Mesendoderm (in vitro differentiated cells): ENCODE data around the gene OGT.
"Not testable (repeated sequence)": the region's sequence is repeated elsewhere in the genome, so short reads cannot be mapped to it uniquely, and the experiment has no call there.

Source experiments
- DNase-seq: peaks from one replicate; pipeline ENCODE4 v3.0.0; 2013
- H2AK5ac ChIP-seq: 2 replicates; pipeline ENCODE4 v1.6.1; 2013; ENCODE audit warnings: low read length, inconsistent platforms
- H2BK120ac ChIP-seq: 2 replicates; pipeline ENCODE4 v1.6.1; 2013; ENCODE audit warnings: low read depth, mild to moderate bottlenecking, low read length, moderate library complexity, mixed read lengths
- H2BK15ac ChIP-seq: replicated peaks from 2 replicates; pipeline ENCODE4 v1.6.1; 2013; ENCODE audit warnings: low read depth, mild to moderate bottlenecking, moderate library complexity
- H2BK5ac ChIP-seq: 2 replicates; pipeline ENCODE4 v1.6.1; 2013; ENCODE audit warnings: low read length, inconsistent platforms
- H3K18ac ChIP-seq: 2 replicates; pipeline ENCODE4 v1.6.1; 2013; ENCODE audit warnings: mild to moderate bottlenecking, low read length, mixed read lengths
- H3K23ac ChIP-seq: one replicate; pipeline ENCODE4 v1.6.1; 2013; ENCODE audit warnings: low read length
- H3K27ac ChIP-seq: 2 replicates; pipeline ENCODE4 v1.5.1; 2013; ENCODE audit warnings: low read depth, mild to moderate bottlenecking, inconsistent platforms, low read length, moderate library complexity
- H3K27me3 ChIP-seq: 2 replicates; pipeline ENCODE4 v1.6.1; 2013; ENCODE audit warnings: low read length, control low read depth, mild to moderate bottlenecking, inconsistent platforms; ENCODE audit not compliant: insufficient read depth, poor library complexity
- H3K36me3 ChIP-seq: 2 replicates; pipeline ENCODE4 v1.6.1; 2013; ENCODE audit warnings: low read length, inconsistent platforms; ENCODE audit not compliant: control insufficient read depth, insufficient read depth
- H3K4ac ChIP-seq: one replicate; pipeline ENCODE4 v1.6.1; 2013; ENCODE audit warnings: low read depth, mild to moderate bottlenecking, low read length, moderate library complexity
- H3K4me1 ChIP-seq: 2 replicates; pipeline ENCODE4 v1.6.1; 2013; ENCODE audit warnings: low read depth, low read length, inconsistent platforms; ENCODE audit not compliant: control insufficient read depth
- H3K4me2 ChIP-seq: 2 replicates; pipeline ENCODE4 v1.6.1; 2013; ENCODE audit warnings: low read length
- H3K4me3 ChIP-seq: 2 replicates; pipeline ENCODE4 v1.5.1; 2013; ENCODE audit warnings: mild to moderate bottlenecking, low read length
- H3K56ac ChIP-seq: one replicate; pipeline ENCODE4 v1.6.1; 2013; ENCODE audit warnings: low read length
- H3K79me1 ChIP-seq: 2 replicates; pipeline ENCODE4 v1.6.1; 2013; ENCODE audit warnings: low read length, inconsistent platforms
- H3K79me2 ChIP-seq: 2 replicates; pipeline ENCODE4 v1.6.1; 2013; ENCODE audit warnings: mild to moderate bottlenecking, low read length; ENCODE audit not compliant: control insufficient read depth, insufficient read depth
- H3K9ac ChIP-seq: 2 replicates; pipeline ENCODE4 v1.6.1; 2013; ENCODE audit warnings: low read length, inconsistent platforms
- H4K5ac ChIP-seq: one replicate; pipeline ENCODE4 v1.6.1; 2013; ENCODE audit warnings: low read length
- H4K8ac ChIP-seq: one replicate; pipeline ENCODE4 v1.6.1; 2013; ENCODE audit warnings: low read depth, mild to moderate bottlenecking, control low read depth, low read length, moderate library complexity
- WGBS: extraction: QIAGEN DNeasy Blood & Tissue Kit; methylation state at CpG from one replicate; pipeline ENCODE4 v1.1.7; 2013; ENCODE audit warnings: low lambda C conversion rate, missing lambda C conversion rate; ENCODE audit not compliant: insufficient coverage; ENCODE audit errors: extremely low coverage; 5-methylcytosine and 5-hydroxymethylcytosine counted together

OGT gene

DNA sequence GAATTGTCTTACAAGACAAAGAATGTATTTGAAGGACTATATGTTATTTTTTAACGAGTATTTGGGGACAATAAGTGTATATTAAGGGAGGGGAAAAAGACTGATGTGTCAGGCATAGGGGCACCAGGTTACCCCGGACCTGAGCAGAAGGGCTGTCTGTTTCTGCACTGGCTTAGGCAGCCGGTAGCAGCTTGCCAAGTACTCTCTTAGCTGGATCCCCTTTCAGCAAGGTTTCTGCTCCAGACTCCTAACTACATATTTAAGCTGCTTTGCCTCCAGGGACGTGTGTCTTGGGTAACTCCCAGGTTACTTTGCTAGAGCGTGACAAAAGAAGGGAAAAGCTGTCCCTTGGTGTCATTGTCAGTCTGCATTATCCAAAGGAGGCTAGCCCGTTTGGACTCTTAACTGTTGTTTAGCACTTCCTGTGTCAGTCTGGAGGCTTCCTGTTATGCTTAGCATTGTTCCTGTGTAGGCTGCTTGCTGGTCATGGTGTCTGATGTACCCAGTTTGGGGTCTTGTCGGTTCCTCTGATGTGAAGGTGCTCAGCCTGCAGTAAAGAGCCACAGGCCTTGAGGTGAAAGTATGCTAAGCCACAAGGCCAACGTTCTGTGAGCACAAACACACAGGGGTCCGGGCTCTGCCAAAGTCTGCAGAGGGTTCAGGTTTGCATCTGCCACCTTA lies 73.8 kb downstream of the OGT start:
- H3K36me3 ChIP-seq: no peaks in the 10 kb centered on the region
- H3K4me2 ChIP-seq: no peak overlapping the region
- WGBS: no CpG with 5 or more reads among the region's 9 CpGs

DNA sequence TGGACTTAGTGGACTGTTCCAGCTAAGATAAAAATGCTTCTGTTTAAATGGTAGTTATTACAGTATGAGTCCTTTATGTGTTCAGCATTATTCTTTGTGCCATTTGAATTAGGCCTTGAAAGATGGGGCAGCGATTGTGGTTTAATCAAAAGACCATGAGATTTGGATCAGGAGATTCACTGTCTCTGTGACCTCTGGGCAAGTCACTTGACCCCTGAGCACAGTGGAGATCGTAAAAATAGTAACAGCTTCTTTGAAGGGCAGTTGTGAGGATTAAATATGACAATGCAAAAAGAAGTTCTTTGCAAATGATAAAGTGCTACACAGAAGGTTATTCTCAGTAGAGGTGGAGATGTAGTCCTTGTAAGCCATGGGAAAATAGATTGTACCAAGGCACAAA lies 74.6 kb downstream of the OGT start:
- Histone ChIP-seq H3K4me1 (no peaks in the 10 kb centered on the region), H3K4me3 (no peak overlapping the region), H4K8ac (no peak overlapping the region), H3K36me3 (no peaks in the 10 kb centered on the region), H3K79me2 (no peaks in the 10 kb centered on the region), H3K79me1 (no peaks in the 10 kb centered on the region), H3K27ac (no peak overlapping the region), H4K5ac (no peak overlapping the region), H3K4me2 (no peak overlapping the region), H2BK15ac (no peak overlapping the region), H3K27me3 (no peaks in the 10 kb centered on the region), H2BK5ac (no peak overlapping the region), H3K56ac (no peak overlapping the region), H3K18ac (no peak overlapping the region), H2BK120ac (no peak overlapping the region), H3K4ac (no peak overlapping the region), H2AK5ac (no peak overlapping the region), H3K9ac (no peak overlapping the region), H3K23ac (no peak overlapping the region)
- WGBS: no CpG with 5 or more reads among the region's 2 CpGs
- no peak for DNase-seq

More for the DNA sequence above, 73.8 kb downstream of the OGT start:
- H3K4me3 ChIP-seq: no peak overlapping the region
- H3K9ac ChIP-seq: no peak overlapping the region
- no peak overlapping the region for H3K56ac ChIP-seq
- H2BK5ac ChIP-seq: no peak overlapping the region
- no peak overlapping the region for H3K23ac ChIP-seq
- H3K4me1 ChIP-seq: no peaks in the 10 kb centered on the region
- no peak overlapping the region for H3K27ac ChIP-seq
- H4K5ac ChIP-seq: no peak overlapping the region
- H2AK5ac ChIP-seq: no peak overlapping the region
- no peak overlapping the region for H4K8ac ChIP-seq
- H2BK15ac ChIP-seq: no peak overlapping the region
- no peaks in the 10 kb centered on the region for H3K79me1 ChIP-seq
- H3K4ac ChIP-seq: no peak overlapping the region
- H3K18ac ChIP-seq: no peak overlapping the region
- no peaks in the 10 kb centered on the region for H3K79me2 ChIP-seq
- no peaks in the 10 kb centered on the region for H3K27me3 ChIP-seq
- no peak overlapping the region for H2BK120ac ChIP-seq
- no peak for DNase-seq

DNA sequence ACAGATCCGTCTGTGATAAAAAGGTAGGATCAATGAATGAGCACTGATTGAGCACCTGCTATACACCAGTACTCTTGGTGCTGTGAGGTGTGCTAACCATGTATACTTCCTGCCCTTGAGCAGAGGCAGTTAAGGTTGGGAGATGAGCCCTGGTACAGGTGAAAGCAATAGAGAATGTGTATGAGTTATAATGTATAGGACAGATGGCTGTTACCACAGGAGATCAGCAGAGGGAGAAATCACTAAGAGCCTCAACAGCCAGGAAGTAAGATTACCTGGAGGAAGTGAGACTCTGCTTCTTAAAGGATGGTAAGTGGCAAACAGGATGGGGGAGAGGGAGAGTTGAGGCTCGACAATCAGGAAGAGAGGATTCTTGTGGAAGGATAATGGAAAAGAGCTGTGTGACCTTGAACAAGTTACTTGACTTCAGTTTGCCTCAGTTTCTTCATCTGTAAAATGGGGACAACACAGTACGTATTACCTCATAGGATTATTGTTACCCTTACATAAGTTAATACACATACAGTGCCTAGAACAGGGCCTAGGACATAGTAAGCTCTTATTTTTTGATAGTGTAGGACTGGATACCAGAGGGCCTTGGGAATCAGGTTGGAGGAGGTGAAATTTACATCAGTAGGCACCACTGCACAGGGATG lies 76.3 kb downstream of the OGT start:
- H3K27ac ChIP-seq: no peak overlapping the region
- H3K79me1 ChIP-seq: no peaks in the 10 kb centered on the region
- H3K56ac ChIP-seq: no peak overlapping the region
- no peak overlapping the region for H3K4me3 ChIP-seq
- no peak overlapping the region for H4K8ac ChIP-seq
- H2BK15ac ChIP-seq: no peak overlapping the region
- no peak overlapping the region for H3K18ac ChIP-seq
- no peaks in the 10 kb centered on the region for H3K36me3 ChIP-seq
- DNase-seq: no peak
- no peaks in the 10 kb centered on the region for H3K79me2 ChIP-seq
- H3K23ac ChIP-seq: no peak overlapping the region
- H3K4me1 ChIP-seq: no peaks in the 10 kb centered on the region
- H3K27me3 ChIP-seq: no peaks in the 10 kb centered on the region
- no peak overlapping the region for H4K5ac ChIP-seq
- H2AK5ac ChIP-seq: no peak overlapping the region
- H3K9ac ChIP-seq: no peak overlapping the region
- H3K4ac ChIP-seq: no peak overlapping the region
- no CpG with 5 or more reads among the region's 3 CpGs for WGBS
- H2BK5ac ChIP-seq: no peak overlapping the region
- no peak overlapping the region for H2BK120ac ChIP-seq
- no peak overlapping the region for H3K4me2 ChIP-seq

DNA sequence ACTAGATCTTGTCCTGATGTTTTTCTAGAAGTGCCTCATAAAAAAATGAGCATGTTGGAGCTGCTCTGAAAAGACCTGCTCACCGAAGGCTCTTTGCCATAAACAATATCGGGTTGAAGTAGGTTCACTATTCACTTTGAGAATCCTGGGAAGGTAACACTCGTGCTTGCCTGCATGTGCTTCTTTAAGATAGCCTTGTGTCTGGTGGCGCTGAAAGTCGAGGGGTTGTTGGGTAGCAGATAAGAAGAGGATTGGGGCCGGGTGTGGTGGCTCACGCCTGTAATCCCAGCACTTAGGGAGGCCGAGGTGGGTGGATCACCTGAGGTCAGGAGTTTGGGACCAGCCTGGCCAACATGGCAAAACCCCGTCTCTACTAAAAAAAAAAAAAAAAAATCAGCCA lies 78.8 kb downstream of the OGT start:
- not testable (repeated sequence) for H3K36me3 ChIP-seq, H3K56ac ChIP-seq, H3K4ac ChIP-seq, H3K23ac ChIP-seq, H3K4me3 ChIP-seq, H4K8ac ChIP-seq, H3K79me2 ChIP-seq, H3K9ac ChIP-seq, H3K79me1 ChIP-seq, H2BK15ac ChIP-seq, H2BK120ac ChIP-seq, H3K4me2 ChIP-seq, H4K5ac ChIP-seq, H3K27ac ChIP-seq, DNase-seq, H2BK5ac ChIP-seq, H2AK5ac ChIP-seq, H3K27me3 ChIP-seq, H3K18ac ChIP-seq, H3K4me1 ChIP-seq
- no CpG with 5 or more reads among the region's 9 CpGs for WGBS

DNA sequence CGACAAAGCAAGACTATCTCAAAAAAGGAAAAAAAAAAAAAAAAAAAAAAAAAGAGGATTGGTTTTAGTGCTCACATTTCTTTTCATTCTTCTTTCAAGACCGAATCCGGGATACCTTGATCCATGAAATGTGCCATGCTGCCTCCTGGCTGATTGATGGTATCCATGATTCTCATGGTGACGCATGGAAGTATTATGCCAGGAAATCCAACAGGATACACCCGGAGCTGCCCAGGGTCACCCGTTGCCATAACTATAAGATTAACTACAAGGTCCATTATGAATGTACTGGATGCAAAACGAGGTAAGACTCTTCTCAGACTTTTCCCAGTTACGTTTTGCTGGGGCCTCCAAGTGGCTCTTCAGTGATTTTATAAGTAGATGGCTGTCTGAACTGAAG lies 79.4 kb downstream of the OGT start:
- no CpG with 5 or more reads among the region's 8 CpGs for WGBS

DNA sequence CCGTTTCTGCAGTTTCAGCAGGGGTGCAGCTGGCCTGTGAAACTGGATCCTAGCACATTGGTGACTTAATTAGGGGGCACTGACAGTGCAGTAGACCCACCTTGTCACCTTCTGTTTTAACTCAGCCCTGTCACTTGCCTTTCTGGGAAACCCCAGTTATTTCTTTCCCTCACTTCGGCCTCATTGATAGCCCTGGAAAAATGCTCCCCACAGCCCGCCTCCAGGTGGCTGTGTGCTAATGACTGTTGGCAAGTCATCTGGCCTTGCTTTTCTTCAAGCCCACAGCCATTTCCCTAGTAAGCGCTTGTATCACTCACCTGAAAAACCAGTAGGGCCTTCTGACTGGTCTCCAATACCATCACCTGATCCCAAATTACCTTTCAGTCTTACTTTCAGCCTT lies 82.2 kb downstream of the OGT start:
- Histone ChIP-seq H3K4me1 (no peaks in the 10 kb centered on the region), H2BK120ac (no peak overlapping the region), H3K18ac (no peak overlapping the region), H3K4me3 (no peak overlapping the region), H3K79me1 (no peaks in the 10 kb centered on the region), H3K4ac (no peak overlapping the region), H3K27ac (no peak overlapping the region), H3K4me2 (no peak overlapping the region), H4K8ac (no peak overlapping the region), H3K36me3 (no peaks in the 10 kb centered on the region), H3K56ac (no peak overlapping the region), H2BK15ac (no peak overlapping the region), H3K79me2 (no peaks in the 10 kb centered on the region), H3K23ac (no peak overlapping the region), H3K27me3 (no peaks in the 10 kb centered on the region), H2AK5ac (no peak overlapping the region), H2BK5ac (no peak overlapping the region), H3K9ac (no peak overlapping the region), H4K5ac (no peak overlapping the region)
- DNase-seq: no peak
- WGBS: no CpG with 5 or more reads among the region's 4 CpGs

More for the DNA sequence above, 79.4 kb downstream of the OGT start:
- Histone ChIP-seq H4K5ac (no peak overlapping the region), H3K27me3 (no peaks in the 10 kb centered on the region), H3K4me3 (no peak overlapping the region), H3K4ac (no peak overlapping the region), H3K36me3 (no peaks in the 10 kb centered on the region), H3K56ac (no peak overlapping the region), H4K8ac (no peak overlapping the region), H3K18ac (no peak overlapping the region), H3K27ac (no peak overlapping the region), H2BK5ac (no peak overlapping the region), H2AK5ac (no peak overlapping the region), H3K4me2 (no peak overlapping the region), H2BK15ac (no peak overlapping the region), H3K4me1 (no peaks in the 10 kb centered on the region), H3K23ac (no peak overlapping the region), H3K79me2 (no peaks in the 10 kb centered on the region), H2BK120ac (no peak overlapping the region), H3K9ac (no peak overlapping the region), H3K79me1 (no peaks in the 10 kb centered on the region)
- DNase-seq: no peak
